Measurements from ENCODE around the gene EXOC3. TPM values are rescaled to one million over a fixed set of nuclear protein-coding genes. Genes with fewer than 3 reads are reported as not detected.

EXOC3 gene
- polyA plus RNA-seq, 1 experiment = 27.3 TPM

DNA sequence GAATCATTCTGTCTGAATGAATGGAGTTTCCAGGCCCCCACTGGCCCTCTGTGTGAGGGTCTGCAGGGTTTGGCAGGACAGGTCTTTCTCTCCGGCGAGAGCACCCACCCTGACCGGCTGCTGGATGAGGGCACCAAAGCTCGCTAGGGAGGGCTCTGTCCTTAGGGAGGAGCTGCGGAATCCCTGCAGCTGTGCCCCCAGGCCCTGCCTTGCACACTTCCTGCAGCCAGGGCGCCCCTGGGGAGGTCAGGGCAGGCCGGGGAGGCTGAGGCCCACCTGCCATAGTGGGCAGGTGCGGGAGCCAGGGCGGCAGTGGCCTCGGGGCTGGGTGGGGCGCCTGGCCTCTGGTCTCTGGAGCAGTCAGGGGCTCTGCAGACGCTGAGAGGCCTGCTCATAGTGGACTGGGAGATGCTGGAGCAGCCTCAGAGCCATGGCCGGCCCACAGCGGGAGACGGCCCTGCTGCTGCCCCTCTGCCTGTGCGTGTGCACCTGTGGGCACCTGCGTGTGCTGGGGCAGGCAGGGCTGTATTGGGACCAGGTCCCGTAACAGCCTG lies 36.1 kb downstream of the EXOC3 start:
- Histone ChIP-seq H3K4me3 (ENCODE audit: low read depth, low read length) (no peak overlapping the region), H3K27ac (ENCODE audit: low read depth, low read length) (no peak overlapping the region), H3K9me3 (ENCODE audit: control insufficient read depth, insufficient read depth, low read length) (peaks cover 6% of the 10 kb centered on the region; the same call in 1 of the 2 replicates), H3K27me3 (ENCODE audit: control insufficient read depth, insufficient read depth, low read length) (peaks cover 3% of the 10 kb centered on the region)
- ChIA-PET POLR2A (interaction anchor here (1.0 kb wide), 1 partner anchor 14 kb away, joined by 4 read pairs; no protein-coding TSS in a partner anchor), CTCF (no interaction called here)
- DNase-seq (ENCODE audit: low read depth, low spot score) = no peak
- no peak for TF ChIP-seq CTCF (IDR thresholded peaks at IDR 0.05; ENCODE audit: low read depth, low read length)

DNA sequence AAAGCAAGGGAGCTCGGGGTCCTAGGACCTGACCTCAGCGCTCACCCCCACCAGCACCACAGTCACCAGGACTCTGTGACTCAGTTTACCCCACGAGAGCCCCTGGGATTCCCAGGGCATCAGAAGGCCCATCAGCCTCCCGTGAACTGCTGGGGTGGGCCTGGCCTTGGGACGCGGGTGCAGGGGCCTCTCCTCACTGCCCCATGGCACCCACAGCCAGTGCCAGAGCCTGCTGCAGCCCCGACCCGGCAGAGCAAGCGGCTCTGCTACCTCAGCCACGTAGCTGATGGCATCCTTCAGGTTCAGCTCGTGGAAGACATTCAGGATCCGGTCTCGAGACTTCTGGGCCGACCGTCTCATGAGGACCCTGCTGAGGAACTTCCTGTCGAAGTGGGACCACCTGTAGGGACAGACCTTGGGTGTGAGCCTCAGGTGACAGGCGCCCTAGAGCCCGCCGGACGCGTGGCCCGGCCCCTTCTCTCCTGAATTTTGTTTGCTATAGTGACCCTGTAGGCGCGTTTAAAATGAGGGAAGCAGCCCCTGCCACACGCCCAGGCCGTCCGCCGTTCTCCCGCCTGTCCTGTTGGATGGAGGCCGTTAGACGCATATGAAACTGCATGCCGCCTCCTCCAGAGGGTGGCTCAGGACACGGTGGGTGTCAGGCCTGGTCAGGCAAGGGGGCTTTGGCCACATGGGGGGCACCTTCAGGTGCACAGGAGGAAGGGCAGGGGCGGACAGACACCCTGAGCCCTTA lies 36.8 kb downstream of the EXOC3 start:
- no peak for DNase-seq (ENCODE audit: low read depth, low spot score)
- Histone ChIP-seq H3K9me3 (ENCODE audit: control insufficient read depth, insufficient read depth, low read length) (peaks cover 12% of the 10 kb centered on the region; the same call in 1 of the 2 replicates), H3K4me3 (ENCODE audit: low read depth, low read length) (no peak overlapping the region), H3K27me3 (ENCODE audit: control insufficient read depth, insufficient read depth, low read length) (peaks cover 3% of the 10 kb centered on the region), H3K27ac (ENCODE audit: low read depth, low read length) (no peak overlapping the region)
- TF ChIP-seq CTCF (IDR thresholded peaks at IDR 0.05; ENCODE audit: low read depth, low read length) = no peak
- CTCF ChIA-PET = no interaction called here
- POLR2A ChIA-PET = no interaction called here

GRCh38 chr5:481347-481746 lies 38.4 kb downstream of the EXOC3 start:
- Histone ChIP-seq H3K9me3 (ENCODE audit: control insufficient read depth, insufficient read depth, low read length) (peaks cover 13% of the 10 kb centered on the region; the same call in 1 of the 2 replicates), H3K27me3 (ENCODE audit: control insufficient read depth, insufficient read depth, low read length) (peaks cover 2% of the 10 kb centered on the region), H3K27ac (ENCODE audit: low read depth, low read length) (no peak overlapping the region), H3K4me3 (ENCODE audit: low read depth, low read length) (no peak overlapping the region)
- ChIA-PET POLR2A (no interaction called here), CTCF (no interaction called here)
- no peak for TF ChIP-seq CTCF (IDR thresholded peaks at IDR 0.05; ENCODE audit: low read depth, low read length)
- no peak for DNase-seq (ENCODE audit: low read depth, low spot score)

- ChIA-PET POLR2A (no interaction called here), CTCF (no interaction called here)
- no peak overlapping the region for H3K27ac ChIP-seq (ENCODE audit: low read depth, low read length)
- H3K9me3 ChIP-seq (ENCODE audit: control insufficient read depth, insufficient read depth, low read length) = peaks cover 13% of the 10 kb centered on the region; the same call in 1 of the 2 replicates
- peaks cover 2% of the 10 kb centered on the region for H3K27me3 ChIP-seq (ENCODE audit: control insufficient read depth, insufficient read depth, low read length)
- no peak for DNase-seq (ENCODE audit: low read depth, low spot score)
- TF ChIP-seq CTCF (IDR thresholded peaks at IDR 0.05; ENCODE audit: low read depth, low read length) = no peak
- H3K4me3 ChIP-seq (ENCODE audit: low read depth, low read length) = no peak overlapping the region
These were observed 39.0 kb downstream of the EXOC3 start for GRCh38 chr5:482021-482420.

DNA sequence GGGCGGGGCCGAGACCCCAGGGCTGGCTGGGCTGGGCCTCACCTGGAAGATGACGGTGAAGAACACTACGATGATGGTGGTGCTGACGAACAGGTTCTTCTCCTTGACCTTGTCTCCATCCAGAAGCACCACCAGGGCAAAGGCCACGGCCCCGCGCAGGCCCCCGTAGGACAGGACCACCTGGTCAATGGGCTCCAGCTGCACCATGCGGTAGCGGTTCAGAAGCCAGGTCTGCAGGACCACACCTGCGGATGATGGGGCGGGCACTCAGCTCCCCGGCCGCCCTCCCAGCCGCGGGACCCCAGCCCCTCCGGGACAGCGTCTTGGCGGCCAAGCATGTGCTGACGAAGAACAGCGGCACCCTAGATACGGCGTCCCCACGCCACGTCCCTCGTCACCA lies 39.5 kb downstream of the EXOC3 start:
- H3K9me3 ChIP-seq (ENCODE audit: control insufficient read depth, insufficient read depth, low read length) = peaks cover 13% of the 10 kb centered on the region; the same call in 1 of the 2 replicates
- ChIA-PET POLR2A (no interaction called here), CTCF (no interaction called here)
- peaks cover 2% of the 10 kb centered on the region for H3K27me3 ChIP-seq (ENCODE audit: control insufficient read depth, insufficient read depth, low read length)
- DNase-seq (ENCODE audit: low read depth, low spot score) = no peak
- H3K4me3 ChIP-seq (ENCODE audit: low read depth, low read length) = no peak overlapping the region
- H3K27ac ChIP-seq (ENCODE audit: low read depth, low read length) = no peak overlapping the region
- no peak for TF ChIP-seq CTCF (IDR thresholded peaks at IDR 0.05; ENCODE audit: low read depth, low read length)
